NK-92 treated with Interleukin-12 subunit alpha and Interleukin-12 subunit beta, amount 100 ng/mL, for 24 hours (cell line): Measurements from ENCODE around the gene TRAPPC3.

Experiments used
- DNase-seq: peaks from one replicate; lab custom pipeline; 2025; lab: John Stamatoyannopoulos, UW

Gene TRAPPC3

DNA sequence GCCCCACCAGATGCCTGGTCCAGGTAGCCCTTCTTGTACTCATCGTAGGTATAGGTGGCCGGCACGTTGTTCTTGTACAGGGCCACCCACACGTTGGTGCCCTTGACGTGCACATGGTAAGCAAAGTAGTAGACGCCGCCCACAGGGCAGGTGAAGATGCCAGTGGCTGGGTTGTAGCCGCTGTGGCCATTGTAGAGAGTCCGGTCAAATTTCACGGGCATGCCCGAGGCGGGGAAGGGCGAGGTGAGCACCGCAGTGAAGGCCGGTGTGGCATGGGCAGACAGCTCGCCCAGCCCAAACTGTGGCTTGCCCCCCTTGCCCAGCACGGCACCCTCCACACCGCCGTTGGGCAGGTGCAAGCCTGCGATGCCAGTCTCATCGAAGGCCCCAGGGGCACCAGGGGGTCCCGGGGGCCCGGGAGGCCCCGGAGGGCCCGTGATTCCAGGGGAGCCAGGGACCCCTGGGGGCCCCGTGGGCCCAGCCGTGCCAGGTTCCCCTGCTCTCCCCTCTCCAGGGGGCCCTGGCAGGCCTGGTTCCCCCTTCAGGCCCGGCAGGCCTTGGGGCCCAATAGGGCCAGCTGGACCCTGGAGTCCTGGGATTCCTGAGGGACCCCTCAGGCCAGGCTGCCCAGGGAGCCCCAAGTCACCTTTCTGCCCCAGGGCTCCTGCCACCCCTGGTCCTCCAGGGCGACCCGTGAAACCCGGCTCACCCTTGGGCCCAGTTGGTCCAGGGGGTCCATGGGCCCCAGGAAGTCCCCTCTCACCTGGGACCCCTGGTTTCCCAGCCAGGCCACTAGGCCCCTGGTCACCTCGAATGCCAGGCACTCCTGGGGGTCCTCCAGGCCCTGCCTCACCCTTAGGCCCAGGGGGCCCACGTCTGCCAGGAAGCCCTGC is 51.3 kb downstream of the TRAPPC3 start:
- no peak for DNase-seq

DNA sequence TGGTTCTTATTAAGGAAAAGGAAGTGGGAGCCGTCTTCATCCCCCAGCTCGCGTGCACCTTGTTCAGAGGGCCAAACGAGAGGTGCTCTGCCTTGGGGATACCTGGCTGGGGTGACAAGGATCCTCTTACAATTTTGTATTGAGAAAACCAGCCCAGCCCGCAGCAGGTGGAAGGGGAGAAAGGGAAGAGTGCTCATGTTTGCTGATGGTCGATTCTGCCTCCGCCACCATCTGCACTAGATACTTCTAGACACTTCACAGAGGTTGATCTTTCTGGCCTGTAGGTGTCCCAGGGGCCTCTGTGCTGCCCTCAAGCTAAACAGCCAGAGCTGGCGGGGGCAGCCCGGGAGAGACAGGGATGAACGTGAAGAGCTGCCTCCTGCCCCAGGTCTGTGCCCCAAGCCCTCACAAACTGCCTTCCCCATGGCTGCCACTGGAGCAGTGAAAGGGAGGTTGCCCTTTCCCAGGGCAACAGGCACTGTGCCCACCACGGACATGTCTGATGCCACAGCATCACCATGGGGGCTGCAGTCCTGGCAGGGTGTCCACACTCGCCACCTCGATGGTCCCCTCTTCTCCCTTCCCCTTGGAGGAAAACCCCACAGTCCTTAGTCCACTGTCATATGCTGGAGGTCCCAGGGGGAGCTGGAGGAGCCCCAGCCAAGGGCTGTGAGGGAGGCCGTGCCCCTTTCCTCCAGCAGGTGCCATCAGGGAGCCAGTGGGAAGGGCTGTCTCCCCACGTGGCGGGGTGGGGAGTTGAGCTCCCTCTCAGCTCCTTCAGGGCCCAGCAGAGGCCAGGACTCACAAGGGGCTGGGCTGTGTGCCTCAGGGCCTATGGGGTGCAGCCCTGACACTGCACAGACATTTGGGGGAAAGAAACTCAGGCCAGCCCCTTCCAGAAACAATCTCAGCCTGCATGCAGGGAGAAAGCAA is 52.5 kb downstream of the TRAPPC3 start:
- no peak for DNase-seq

DNA sequence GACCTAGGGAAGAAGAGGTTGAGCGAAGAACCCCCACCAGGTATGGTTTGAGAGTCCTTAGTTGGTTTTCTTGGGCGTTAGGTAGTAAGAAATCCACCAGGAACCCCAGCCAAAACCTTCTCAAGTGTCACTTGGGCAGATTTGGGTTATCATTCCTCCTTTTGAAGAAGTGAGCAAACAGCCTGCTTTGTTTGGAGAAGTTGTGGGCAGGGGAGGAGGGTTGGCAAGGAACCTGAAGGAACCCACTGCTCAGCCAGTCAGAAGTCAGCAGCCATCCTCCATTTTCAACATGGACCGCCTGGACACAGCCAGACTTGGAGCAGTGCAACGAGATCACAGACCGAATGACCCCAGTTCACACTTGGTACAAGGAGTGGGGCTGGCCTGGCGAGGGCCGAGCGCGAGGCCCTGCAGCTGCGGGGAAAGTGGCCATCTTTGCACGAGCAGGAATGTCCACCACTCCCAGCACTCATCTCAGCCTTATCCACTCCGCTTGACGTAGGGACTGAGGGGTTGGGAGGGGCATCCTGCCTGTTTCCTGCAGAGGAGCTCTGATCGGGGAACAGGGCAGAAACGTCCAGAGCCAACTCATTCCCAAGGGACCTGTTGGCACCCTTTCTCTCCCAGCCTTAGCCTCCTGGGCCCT is 53.4 kb downstream of the TRAPPC3 start:
- no peak for DNase-seq

DNA sequence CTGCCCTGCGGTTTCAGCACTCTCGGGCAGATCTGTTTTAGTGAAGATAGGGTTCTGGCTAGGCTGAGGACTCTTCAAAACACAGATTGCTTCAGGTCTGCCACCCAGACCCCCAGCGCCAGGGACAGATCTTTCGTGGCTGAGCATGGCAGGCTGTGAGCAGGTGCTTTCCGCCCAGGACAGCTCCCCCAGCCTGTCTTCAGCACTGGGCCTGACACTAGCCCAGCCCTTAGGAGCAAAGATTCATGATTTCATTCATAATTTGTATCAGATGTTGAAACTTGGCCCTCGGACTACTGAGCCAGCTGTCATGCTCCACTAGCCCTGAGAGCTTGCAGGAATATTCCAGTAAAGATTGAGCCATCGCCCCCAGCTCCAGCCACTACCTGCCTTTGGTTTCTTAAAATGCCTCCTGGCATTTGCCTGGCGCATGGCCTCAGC is 54.6 kb downstream of the TRAPPC3 start:
- DNase-seq = no peak

DNA sequence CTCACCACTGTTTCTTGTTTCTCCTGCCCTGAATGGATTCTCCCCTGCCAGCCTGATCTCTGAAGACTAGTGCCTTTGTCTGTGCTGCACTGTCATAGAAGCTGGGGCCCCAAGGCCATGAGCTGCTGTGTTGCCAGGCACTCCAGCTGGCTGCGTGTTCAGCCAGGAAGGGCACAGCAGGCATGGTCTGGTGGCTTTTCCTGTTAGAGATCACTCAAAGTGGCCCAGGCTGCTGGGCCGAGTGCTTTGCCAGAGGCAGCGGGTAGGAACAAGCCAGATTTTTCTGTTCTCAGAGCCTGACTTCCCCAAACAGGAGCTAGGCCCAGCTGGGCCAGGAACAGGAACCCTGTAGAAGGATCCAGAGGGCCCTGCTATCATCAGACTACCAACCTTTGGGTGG is 55.4 kb downstream of the TRAPPC3 start:
- no peak for DNase-seq

DNA sequence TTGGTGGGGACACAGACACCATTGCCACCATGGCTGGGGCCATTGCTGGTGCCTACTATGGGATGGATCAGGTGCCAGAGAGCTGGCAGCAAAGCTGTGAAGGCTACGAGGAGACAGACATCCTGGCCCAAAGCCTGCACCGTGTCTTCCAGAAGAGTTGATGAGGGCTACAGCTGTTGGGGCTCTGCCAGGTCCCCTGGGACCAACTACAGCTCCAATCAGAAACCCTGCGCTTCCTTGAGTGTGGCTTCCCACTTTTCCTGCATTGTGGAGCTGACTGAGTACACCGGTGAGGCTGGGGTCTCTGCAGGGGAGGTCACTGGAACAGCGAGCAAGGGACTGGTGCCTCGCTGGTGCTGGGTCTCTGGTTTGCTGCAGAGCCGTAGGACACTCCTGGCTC is 56.1 kb downstream of the TRAPPC3 start:
- DNase-seq = no peak

DNA sequence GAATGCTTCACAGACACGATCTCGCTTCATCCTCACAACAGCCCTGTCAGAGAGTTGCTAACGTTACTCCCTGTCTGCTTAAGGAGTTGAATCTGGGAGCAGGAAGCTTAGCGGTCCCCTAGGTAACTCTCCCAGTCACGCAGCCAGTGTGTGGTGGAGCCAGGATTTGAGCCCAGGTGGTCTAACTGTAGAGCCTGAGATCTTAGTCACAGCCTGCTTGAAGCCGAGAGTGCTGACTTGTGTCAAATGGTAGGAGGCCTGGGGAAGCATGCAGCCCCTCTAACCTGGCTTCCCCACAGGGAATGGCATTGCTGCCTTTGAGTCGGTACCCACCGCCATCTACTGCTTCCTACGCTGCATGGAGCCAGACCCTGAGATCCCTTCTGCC is 56.5 kb downstream of the TRAPPC3 start:
- no peak for DNase-seq

DNA sequence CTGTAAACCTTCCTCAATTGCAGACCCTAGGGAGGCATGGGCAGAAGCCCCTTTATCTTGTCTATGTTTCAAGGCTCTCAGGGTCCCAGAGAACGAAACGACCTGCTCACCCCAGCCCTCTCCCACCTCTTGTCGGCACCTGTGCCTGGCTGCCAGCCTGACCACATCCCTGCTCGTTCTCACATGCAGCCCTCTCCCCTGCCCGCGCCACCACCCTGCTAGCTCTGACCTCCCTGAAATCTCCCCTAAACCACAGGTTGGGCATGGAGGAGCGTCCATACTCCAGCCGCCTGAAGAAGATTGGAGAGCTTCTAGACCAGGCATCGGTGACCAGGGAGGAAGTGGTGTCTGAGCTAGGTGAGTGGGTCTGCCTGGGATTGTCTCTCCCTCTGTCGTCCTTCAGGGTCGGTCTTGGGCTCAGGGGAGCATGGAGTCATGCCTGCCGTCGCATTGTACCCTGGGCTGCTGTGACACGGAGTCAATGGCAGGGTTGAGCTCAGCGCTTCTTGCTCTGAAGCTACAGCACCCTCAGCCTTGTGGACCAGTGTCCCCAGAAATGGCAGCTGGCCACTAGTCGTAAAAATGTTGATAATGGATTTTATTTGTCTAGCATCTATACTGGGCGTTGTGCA is 57.0 kb downstream of the TRAPPC3 start:
- no peak for DNase-seq

DNA sequence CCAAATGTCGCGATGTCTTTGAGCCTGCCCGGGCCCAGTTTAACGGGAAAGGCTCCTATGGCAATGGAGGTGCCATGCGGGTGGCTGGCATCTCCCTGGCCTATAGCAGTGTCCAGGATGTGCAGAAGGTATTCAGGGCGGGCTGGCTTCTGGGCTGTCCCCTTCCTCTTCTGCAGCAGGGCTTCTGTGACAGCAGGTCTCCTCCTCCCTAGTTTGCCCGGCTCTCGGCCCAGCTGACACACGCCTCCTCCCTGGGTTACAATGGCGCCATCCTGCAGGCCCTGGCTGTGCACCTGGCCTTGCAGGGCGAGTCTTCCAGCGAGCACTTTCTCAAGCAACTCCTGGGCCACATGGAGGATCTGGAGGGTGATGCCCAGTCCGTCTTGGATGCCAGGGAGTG is 57.6 kb downstream of the TRAPPC3 start:
- DNase-seq = no peak

DNA sequence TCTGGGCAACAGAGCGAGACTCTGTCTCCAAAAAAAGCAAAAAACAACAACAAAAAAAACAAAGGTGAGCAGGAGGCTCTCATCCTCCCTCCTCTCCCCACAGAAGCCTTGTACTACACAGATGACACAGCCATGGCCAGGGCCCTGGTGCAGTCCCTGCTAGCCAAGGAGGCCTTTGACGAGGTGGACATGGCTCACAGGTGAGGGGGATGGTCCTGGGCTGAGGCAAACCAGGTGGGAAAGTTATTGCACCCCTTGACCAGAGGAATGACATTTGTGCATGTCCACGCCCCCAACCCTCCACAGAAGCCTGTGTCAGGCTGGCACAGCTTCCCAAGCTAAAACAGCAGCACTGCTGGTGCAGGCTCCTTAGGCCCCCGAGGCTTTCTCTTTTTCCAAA is 58.1 kb downstream of the TRAPPC3 start:
- no peak for DNase-seq

DNA sequence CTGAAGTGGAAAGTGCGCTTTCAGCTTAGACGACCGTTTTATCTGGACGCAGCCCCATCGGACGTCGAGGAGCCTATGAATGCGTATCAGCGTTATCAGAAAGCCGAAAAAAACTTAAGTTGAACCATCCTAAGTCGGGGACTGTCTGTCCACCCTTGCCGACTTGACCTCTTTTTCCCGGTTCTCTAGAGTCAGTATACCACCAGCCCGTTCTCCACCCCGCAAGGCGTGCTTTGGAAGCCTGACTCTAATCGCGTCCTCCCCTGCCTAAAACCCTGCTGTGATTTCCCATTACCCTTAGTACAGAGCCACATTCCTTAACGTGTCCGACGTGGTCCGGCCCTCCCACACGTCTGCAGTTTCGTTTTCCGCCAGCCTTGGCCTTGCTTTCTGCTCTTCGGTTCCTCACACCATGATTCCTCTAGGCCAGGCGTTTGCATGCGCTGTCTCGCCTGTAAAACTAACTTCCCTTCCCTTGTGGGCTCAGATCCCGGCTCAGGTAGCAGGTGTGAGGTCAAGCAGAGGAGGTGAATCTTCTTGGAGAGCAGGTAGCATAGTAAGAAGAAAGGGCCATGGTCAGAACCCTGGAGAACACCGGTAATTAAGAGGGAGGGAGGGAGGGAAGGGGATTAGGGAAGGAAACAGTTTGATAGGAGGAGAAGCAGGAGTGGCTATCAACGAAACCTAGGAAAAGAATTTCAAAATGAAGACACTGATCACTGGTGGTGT is 59.7 kb downstream of the TRAPPC3 start:
- DNase-seq = no peak

DNA sequence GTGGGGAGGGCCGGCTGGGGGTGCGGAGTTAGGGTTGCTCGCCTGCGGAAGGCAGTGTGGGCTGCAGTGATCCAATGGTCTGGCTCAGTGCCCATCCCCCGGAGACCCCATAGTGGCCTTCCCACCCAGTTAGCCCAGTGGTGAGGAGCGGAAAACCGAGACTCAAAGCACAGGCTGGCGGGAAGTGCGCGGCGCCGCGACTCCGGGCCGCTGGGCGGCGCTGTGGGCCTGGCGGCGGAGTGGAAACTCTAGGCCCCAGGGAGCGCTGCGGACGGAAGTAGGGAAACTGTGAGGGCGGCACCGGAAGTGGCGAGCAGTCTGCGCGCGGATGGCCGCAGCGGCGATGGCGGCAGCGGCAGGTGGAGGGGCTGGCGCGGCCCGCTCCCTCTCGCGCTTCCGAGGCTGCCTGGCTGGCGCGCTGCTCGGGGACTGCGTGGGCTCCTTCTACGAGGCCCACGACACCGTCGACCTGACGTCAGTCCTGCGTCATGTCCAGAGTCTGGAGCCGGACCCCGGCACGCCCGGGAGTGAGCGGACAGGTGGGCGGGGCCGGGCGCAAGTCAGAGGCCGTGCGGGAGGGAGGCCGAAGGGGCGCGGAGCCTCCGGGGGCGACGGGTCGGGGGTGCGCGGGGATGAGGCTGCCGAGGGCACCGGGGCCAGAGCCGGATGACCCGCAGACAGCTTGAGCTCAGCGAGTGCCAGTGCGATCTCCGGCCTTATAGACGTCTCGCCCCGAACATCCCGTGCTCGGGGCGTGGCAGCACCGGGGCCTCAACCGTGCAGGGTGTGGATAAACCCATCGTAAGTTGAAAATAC is 60.5 kb downstream of the TRAPPC3 start, which contains the start of gene ADPRS:
ADPRS (plus strand) TSS at position 316 of the 816 bp plus-strand sequence; CDS start at position 329, 13 bp downstream.
- DNase-seq = peak; percentile 83

DNA sequence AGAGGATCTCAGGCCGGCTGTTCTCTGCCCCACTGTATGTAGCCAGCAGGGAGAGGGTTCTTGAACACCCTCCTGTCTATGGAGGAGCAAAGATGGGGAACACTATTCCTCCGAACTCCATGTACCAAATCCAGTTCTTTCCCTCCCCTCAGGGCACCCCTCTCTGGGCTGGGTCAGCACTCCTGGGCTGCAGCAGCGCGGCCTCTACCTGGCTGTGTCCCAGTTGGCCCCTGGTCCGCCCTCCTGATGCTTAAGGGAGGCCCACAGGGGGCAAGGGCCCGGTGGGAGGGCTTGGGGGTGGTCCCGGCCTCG is 61.1 kb downstream of the TRAPPC3 start:
- DNase-seq = no peak

DNA sequence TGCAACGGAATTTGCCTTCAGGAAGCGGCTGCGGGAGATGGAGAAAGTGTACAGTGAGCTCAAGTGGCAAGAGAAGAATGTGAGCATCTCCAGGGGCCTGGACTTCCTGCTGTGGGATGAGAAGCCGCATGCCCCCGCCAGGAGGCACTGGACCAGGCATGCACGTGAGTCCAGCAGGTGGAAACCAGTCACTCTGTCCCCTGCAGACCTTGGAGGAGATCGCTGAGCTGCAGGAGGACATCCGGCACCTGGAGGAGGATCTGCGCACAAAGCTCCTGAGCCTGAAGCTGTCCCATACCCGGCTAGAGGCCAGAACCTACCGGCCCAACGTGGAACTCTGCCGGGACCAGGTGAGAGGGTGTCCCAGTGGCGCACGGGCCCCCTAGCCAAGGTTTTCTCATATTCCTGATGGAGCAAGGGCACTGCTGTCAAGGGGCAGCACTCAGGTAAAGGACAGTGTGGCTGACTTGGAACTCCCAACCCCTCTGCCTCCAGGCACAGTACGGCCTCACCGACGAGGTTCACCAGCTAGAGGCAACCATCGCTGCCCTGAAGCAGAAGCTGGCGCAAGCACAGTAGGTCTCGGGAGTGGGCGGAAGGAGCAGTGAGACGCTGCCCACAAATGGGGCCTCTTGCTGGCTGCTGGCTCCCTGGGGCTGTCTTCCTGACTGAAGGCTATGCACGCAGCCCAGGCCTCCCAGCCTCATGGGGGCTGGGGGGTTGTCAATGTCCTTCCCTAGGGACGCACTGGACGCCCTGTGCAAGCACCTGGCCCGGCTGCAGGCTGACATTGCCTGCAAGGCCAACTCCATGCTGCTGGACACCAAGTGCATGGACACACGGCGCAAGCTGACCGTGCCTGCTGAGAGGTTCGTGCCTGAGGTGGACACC is 61.8 kb downstream of the TRAPPC3 start:
- no peak for DNase-seq
